HepG2 (cell line): ENCODE results near the gene PHB1. TPM values are rescaled to one million over a fixed set of nuclear protein-coding genes. Genes with fewer than 3 reads are reported as not detected.
A peak's percentile ranks its signal among the peaks of the same experiment; 100 is the strongest.

Source experiments
- EHMT2 ChIP-seq: fragments of 200-600 bp; sonication (generic); IDR thresholded peaks from 2 replicates; pipeline ENCODE4 v1.7.0; 2017; ENCODE audit warnings: antibody characterized with exemption, low read depth, low read length, borderline replicate concordance
- HNF4A ChIP-seq: sonication (generic); formaldehyde crosslinking; IDR thresholded peaks from 2 replicates; pipeline ENCODE4 v1.4.0; 2020; ENCODE audit warnings: missing genetic modification reagents
- HOXA9 ChIP-seq: sonication (generic); formaldehyde crosslinking; IDR thresholded peaks from 2 replicates; pipeline ENCODE4 v1.8.1; 2022; ENCODE audit warnings: missing genetic modification reagents, mild to moderate bottlenecking, moderate library complexity, borderline replicate concordance
- MZF1 ChIP-seq: sonication (generic); formaldehyde crosslinking; IDR thresholded peaks from 2 replicates; pipeline ENCODE4 v1.8.1; 2023; ENCODE audit warnings: mild to moderate bottlenecking, missing genetic modification reagents, borderline replicate concordance
- RARG ChIP-seq: sonication (generic); formaldehyde crosslinking; IDR thresholded peaks from 2 replicates; pipeline ENCODE4 v1.4.0; 2020; ENCODE audit warnings: low read depth, mild to moderate bottlenecking, missing genetic modification reagents
- SALL1 ChIP-seq: sonication (generic); formaldehyde crosslinking; IDR thresholded peaks from 2 replicates; pipeline ENCODE4 v1.8.0; 2022; ENCODE audit warnings: mild to moderate bottlenecking, missing genetic modification reagents
- SOX13 ChIP-seq, 3 experiments: fragments of 450-650 bp in 1 of 3; sonication (generic) in 1 of 3; formaldehyde crosslinking in 1 of 3; IDR thresholded peaks in 2 of 3; conservative IDR thresholded peaks in 1 of 3; 2 replicates each; pipeline versions ENCODE4 v1.5.0 to v1.6.1; 2016 to 2020; ENCODE audit warnings: antibody characterized with exemption in 1 of 3, mild to moderate bottlenecking in 1 of 3, missing compliant biosample characterization in 1 of 3, missing genetic modification reagents in 1 of 3, moderate library complexity in 1 of 3
- THRA ChIP-seq: sonication (generic); formaldehyde crosslinking; IDR thresholded peaks from 2 replicates; pipeline ENCODE4 v1.4.0; 2020; ENCODE audit warnings: missing genetic modification reagents, borderline replicate concordance
- ZC3H4 ChIP-seq: sonication (generic); formaldehyde crosslinking; IDR thresholded peaks from 2 replicates; pipeline ENCODE4 v1.4.0; 2020; ENCODE audit warnings: missing genetic modification reagents, borderline replicate concordance
- ZNF276 ChIP-seq: sonication (generic); formaldehyde crosslinking; IDR thresholded peaks from 2 replicates; pipeline ENCODE4 v1.4.0; 2020; ENCODE audit warnings: mild to moderate bottlenecking, low read depth, missing genetic modification reagents
- ZNF44 ChIP-seq: sonication (generic); formaldehyde crosslinking; IDR thresholded peaks from 2 replicates; pipeline ENCODE4 v1.5.1; 2020; ENCODE audit warnings: mild to moderate bottlenecking, missing genetic modification reagents
- ZNF749 ChIP-seq: sonication (generic); formaldehyde crosslinking; IDR thresholded peaks from 2 replicates; pipeline ENCODE4 v1.8.0; 2022; ENCODE audit warnings: mild to moderate bottlenecking, missing genetic modification reagents, moderate library complexity, borderline replicate concordance
- ZNF770 ChIP-seq: sonication (generic); formaldehyde crosslinking; IDR thresholded peaks from 2 replicates; pipeline ENCODE4 v1.5.0; 2020; ENCODE audit warnings: mild to moderate bottlenecking, missing genetic modification reagents
- ZNF776 ChIP-seq: sonication (generic); formaldehyde crosslinking; IDR thresholded peaks from 2 replicates; pipeline ENCODE4 v1.4.0; 2020; ENCODE audit warnings: mild to moderate bottlenecking, missing genetic modification reagents
- ZSCAN20 ChIP-seq: sonication (generic); formaldehyde crosslinking; IDR thresholded peaks from 2 replicates; pipeline ENCODE4 v1.4.0; 2020; ENCODE audit warnings: missing genetic modification reagents, mild to moderate bottlenecking, borderline replicate concordance
- polyA plus RNA-seq, 8 experiments: library from polyadenylated mRNA; depleted of rRNA in 3 of 8; stranded (reverse) in 7 of 8; unstranded in 1 of 8; fragments of >200 nt; fragmentation: Illumina TruSeq in 4 of 8; extraction: Trizol in 4 of 8; gene quantifications; 2 replicates each; pipeline versions ENCODE4 v1.2.1 to v1.2.3, GENCODE V29; 2011 to 2016; ENCODE audit warnings: low read depth in 4 of 8, missing spikeins in 1 of 8, mixed read lengths in 1 of 8; ENCODE audit not compliant: insufficient read depth in 1 of 8
- total RNA-seq, 5 experiments: library from RNA; depleted of rRNA; stranded (reverse); fragments of >200 nt; fragmentation: Illumina TruSeq; extraction: Trizol; gene quantifications; 2 replicates each; pipeline ENCODE4 v1.2.3, GENCODE V29; 2016; ENCODE audit warnings: low read depth in 1 of 5
- TF ChIP-seq, protein P1 (sequence below): sonication (generic); formaldehyde crosslinking; IDR thresholded peaks from 2 replicates; pipeline ENCODE4 v1.4.0; 2020; ENCODE audit warnings: missing genetic modification reagents, borderline replicate concordance

Gene PHB1
- total and polyA plus RNA-seq, 2 of the 13 experiments (the other 11 are each of a cell fraction or from before 2014, with no cell fraction given), result 515 to 688 TPM

DNA sequence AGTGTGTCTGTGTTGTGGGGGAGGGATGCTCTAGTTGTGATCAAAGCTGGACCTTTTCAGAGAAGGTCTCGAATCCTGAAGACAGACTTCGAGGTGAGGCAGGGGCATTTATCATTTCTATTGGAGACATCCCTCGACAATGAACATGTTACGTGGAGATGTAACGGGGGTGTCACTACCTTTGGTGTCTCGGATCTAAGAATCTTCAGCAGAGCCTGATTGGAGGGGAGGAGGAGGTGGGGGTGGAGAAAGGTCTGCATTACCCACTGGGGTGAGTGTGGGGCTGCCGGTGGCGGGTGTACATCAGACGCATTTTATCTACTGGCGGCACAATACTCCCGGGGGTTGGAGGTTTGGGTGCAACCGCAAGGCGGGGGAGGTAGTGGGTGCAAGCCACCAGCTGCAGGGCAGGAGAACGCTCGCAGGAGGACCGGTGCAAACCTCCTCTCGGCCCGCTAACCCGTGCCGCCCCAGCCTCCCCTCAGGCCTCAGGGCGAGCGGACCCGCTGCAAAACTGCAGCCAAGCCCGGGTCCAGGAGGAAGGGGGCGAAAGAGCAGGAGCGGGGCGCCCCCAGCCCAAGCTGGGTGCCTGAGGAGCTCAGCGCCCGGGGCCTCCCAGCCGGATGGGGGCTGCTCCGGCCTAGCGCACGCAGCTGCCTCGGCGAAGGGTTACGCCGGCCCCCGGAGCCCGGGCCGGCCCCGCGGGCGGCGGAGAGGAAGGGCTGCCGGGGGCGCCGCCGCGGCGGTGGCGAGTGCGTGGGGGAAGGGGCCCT is 53.4 kb downstream of the PHB1 start (continued):
- TF ChIP-seq, protein P1, sequence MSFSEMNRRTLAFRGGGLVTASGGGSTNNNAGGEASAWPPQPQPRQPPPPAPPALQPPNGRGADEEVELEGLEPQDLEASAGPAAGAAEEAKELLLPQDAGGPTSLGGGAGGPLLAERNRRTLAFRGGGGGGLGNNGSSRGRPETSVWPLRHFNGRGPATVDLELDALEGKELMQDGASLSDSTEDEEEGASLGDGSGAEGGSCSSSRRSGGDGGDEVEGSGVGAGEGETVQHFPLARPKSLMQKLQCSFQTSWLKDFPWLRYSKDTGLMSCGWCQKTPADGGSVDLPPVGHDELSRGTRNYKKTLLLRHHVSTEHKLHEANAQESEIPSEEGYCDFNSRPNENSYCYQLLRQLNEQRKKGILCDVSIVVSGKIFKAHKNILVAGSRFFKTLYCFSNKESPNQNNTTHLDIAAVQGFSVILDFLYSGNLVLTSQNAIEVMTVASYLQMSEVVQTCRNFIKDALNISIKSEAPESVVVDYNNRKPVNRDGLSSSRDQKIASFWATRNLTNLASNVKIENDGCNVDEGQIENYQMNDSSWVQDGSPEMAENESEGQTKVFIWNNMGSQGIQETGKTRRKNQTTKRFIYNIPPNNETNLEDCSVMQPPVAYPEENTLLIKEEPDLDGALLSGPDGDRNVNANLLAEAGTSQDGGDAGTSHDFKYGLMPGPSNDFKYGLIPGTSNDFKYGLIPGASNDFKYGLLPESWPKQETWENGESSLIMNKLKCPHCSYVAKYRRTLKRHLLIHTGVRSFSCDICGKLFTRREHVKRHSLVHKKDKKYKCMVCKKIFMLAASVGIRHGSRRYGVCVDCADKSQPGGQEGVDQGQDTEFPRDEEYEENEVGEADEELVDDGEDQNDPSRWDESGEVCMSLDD, result no peak
- TF ChIP-seq EHMT2, result no peak
- TF ChIP-seq ZC3H4 (CRISPR knock-in tag), result no peak
- no peak for TF ChIP-seq HOXA9 (CRISPR knock-in tag)
- TF ChIP-seq ZNF770 (CRISPR knock-in tag), result peak; percentile 60; the same call in 1 of the 2 replicates
- TF ChIP-seq THRA (CRISPR knock-in tag), result no peak
- TF ChIP-seq ZNF749, result peak; percentile 27; the same call in 1 of the 2 replicates
- TF ChIP-seq MZF1, result no peak
- TF ChIP-seq SALL1 (CRISPR knock-in tag), result peak; percentile 34; the same call in 1 of the 2 replicates
- TF ChIP-seq HNF4A (CRISPR knock-in tag), result no peak
- no peak for TF ChIP-seq RARG (CRISPR knock-in tag)
- 0 out of 2 replicates have a peak, but pooled peaks have one; percentile 35 for TF ChIP-seq ZNF276 (CRISPR knock-in tag)
- TF ChIP-seq SOX13 (IDR thresholded peaks at IDR 0.05), result no peak
- TF ChIP-seq SOX13 (CRISPR knock-in tag; conservative IDR thresholded peaks at IDR 0.05 in 1 of 2, IDR thresholded peaks at IDR 0.05 in 1 of 2), result no peak
- TF ChIP-seq ZNF44 (CRISPR knock-in tag), result no peak
- no peak; the same call in 1 of the 2 replicates for TF ChIP-seq ZNF776 (CRISPR knock-in tag)
- no peak for TF ChIP-seq ZSCAN20 (CRISPR knock-in tag)
